ENCODE data around the gene LRFN4.

Gene LRFN4

DNA sequence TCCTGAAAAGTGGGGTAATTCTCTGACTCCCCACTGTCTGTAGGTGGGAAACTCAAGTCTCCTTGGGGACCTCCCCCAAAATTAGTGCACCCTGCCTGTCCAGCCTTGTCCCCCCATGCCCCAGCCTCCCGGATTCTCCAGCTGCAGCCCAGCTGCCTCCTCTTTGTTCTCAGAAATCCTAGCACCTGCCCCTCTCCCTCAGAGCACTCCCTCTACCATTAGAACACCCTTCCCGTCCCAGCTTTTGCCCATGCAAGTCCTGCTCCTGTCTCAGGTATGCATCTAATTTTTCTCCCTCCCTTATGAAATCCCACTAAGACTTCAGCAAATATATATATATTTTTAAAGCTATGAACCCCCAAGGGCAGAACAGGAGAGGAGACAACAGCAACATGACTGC is 37.3 kb downstream of the LRFN4 start:
- no peak for DNase-seq

DNA sequence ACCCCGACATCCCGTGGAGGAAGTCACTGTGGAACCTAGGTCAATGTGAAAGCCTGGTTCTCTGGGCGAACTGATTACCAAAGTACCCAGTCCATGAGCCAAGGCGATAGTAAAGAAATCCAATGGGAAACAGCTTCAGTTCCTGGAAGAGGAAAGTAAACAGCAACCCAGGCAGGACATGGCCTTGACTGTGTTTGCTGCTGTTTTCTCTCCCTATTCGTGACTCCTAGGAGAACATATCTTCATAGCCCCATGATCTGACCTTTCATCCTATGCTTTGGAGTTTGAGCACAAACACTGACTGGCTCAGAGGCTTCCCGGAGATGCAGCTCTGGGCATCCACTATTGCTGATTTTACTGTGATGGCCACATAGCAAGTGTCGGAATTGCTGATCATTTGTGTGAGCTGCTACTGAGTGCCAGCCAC is 45.1 kb downstream of the LRFN4 start:
- DNase-seq, result no peak

DNA sequence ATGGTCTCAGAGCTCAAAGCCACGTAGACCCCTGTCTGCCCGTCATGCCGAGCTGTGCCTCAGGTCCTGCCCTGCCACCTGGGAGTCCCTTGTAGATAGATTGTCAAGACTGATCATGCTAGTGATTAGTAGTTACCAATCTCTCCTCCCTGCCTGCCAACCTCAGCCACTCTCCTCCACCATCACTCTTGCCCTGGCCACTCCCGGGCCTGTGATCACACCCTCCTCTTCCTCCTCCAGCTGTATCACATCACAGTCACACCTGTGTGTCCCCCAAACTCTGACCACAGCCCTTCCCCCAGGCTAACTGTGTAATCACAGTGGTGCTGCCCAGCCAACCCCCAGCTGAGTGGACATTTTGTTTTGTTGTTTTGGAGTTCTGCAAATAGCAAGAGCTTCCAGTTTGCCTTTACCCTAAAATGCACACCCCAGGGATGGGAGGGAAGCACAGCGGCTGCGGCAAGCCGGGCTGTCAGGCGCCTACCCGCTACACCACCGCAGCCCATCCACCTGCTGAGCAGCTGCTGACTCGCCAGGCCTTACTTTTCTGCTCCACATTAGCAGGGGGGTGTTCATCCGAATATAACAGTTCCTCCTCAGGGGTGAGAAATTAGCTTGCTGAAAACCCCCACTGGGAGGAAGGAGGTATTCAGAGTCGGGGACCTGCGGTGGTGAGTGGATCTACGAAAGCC is 45.8 kb downstream of the LRFN4 start:
- no peak for DNase-seq

GRCh38 chr11:66904055-66904454 is 47.2 kb downstream of the LRFN4 start:
- no peak for DNase-seq

DNA sequence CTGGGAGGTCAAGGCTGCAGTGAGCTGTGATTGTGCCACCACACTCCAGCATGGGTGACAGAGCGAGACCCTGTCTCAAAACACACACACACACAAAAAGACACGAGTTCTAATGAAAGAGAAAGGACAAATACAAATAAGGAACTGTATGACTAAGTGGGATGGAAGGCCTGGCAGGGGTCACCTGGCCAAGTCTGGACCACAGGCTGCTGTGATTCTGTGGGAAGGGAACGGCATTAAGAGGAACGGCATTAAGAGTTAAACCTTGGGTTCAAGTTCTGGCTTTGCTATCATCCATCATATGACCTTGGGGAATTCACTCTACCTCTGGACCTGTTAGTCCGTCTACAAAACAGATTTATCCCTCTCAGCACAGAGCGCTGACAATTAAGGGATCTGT is 47.7 kb downstream of the LRFN4 start:
- no peak for DNase-seq

- no peak for DNase-seq
These were observed 48.2 kb downstream of the LRFN4 start for GRCh38 chr11:66904981-66905521.

GRCh38 chr11:66905631-66906030 is 48.8 kb downstream of the LRFN4 start:
- no peak for DNase-seq

GRCh38 chr11:66906061-66906733 is 49.3 kb downstream of the LRFN4 start:
- DNase-seq, result peak in 1 of 2 donors; percentile 22

- DNase-seq, result no peak
These were observed 51.1 kb downstream of the LRFN4 start for GRCh38 chr11:66907751-66908630.

GRCh38 chr11:66909181-66909580 is 52.3 kb downstream of the LRFN4 start:
- DNase-seq, result no peak

DNA sequence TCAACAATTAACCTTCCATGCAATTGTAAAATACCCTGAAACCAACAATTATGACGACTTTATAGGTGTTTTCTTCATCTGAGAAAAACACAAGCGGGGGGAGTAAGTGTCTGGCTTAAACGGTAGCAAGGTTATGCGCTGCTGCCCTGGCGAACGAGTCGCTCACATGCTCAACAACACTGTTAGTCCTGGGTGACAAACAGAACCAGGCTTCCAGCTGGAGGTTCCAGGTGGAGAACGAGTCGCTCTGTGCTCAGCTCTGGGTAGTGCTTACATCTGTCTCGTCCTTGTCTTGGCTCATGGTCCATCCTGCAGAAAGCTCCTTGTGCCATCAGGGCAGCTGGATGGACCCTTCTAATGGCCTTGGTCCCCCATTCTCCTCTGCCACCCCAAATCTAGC is 53.2 kb downstream of the LRFN4 start:
- DNase-seq, result no peak

Measured in inflammatory macrophage treated with lipopolysaccharide for 1 hour (primary cell).